Activated naive CD8-positive, alpha-beta T cell treated with anti-CD3 and anti-CD28 coated beads, Interleukin-2, amount 50 U/mL, for 24 hours (primary cell): Measurements from ENCODE around the gene PCDH11Y.
"Not testable (repeated sequence)": the region's sequence is repeated elsewhere in the genome, so short reads cannot be mapped to it uniquely, and the experiment has no call there.

Experiments
- ATAC-seq: fragments of 150-1000 bp; cut with Tn5 transposase; one replicate; pipeline ENCODE4 v1.10.0; 2021
- DNase-seq: peaks from one replicate; pipeline ENCODE4 v3.0.0; 2021
- H3K27ac Mint-ChIP-seq: one replicate; pipeline ENCODE4 v1.8.0; 2021; ENCODE audit warnings: mild to moderate bottlenecking, mixed read lengths
- H3K27me3 Mint-ChIP-seq: one replicate; pipeline ENCODE4 v1.8.0; 2021; ENCODE audit warnings: mixed read lengths
- H3K36me3 Mint-ChIP-seq: one replicate; pipeline ENCODE4 v1.8.0; 2021; ENCODE audit warnings: low read depth, mixed read lengths
- H3K4me1 Mint-ChIP-seq: one replicate; pipeline ENCODE4 v1.8.0; 2021; ENCODE audit warnings: mixed read lengths
- H3K4me3 Mint-ChIP-seq: one replicate; pipeline ENCODE4 v1.8.0; 2021; ENCODE audit warnings: mild to moderate bottlenecking, moderate library complexity, mixed read lengths
- H3K9me3 Mint-ChIP-seq: one replicate; pipeline ENCODE4 v1.8.0; 2021; ENCODE audit warnings: mixed read lengths

Gene PCDH11Y

GRCh38 chrY:5000057-5000456 is at the start of gene PCDH11Y:
TSS of gene PCDH11Y (plus strand) at chrY:5000296. CDS start at chrY:5057100, 56,804 bp downstream.
- H3K27me3 Mint-ChIP-seq, H3K9me3 Mint-ChIP-seq, H3K4me1 Mint-ChIP-seq, H3K27ac Mint-ChIP-seq, H3K36me3 Mint-ChIP-seq, DNase-seq, H3K4me3 Mint-ChIP-seq: not testable (repeated sequence)
- peak; percentile 40 for ATAC-seq

- not testable (repeated sequence) for H3K4me1 Mint-ChIP-seq, H3K27me3 Mint-ChIP-seq, H3K9me3 Mint-ChIP-seq, ATAC-seq, H3K27ac Mint-ChIP-seq, H3K4me3 Mint-ChIP-seq, H3K36me3 Mint-ChIP-seq, DNase-seq
Observed at GRCh38 chrY:4967894-4968293, 32.2 kb upstream of the PCDH11Y start.

DNA sequence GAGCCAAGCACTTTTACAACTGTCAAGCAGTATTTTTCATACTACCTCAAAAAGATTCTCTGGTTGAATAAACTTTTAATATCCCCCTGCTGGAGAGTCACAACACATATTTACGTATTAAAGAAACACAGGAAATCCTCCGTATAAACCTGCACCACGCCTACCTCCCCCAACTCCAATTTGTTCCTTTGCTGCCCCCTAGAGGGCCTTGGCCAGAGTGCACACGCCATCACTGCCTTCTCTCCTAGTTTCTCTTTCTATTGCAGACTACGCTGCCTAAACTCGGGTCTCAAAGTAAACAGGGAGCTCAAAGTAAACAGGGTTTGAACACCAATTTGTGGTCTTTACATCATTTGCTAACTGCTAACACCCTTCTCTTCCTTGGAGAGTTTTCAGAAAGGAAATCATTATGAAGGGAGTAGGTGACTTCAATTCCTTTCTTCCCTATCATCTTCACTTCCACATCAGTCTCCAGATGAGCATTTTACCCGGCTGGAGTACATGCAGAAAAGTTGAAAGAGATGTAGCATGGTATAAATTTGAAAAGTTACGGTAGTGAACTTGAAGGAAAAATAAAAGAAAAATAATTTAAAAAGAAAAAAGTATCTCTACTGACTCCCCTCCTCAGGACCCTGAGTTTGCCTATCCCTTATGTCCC is 8.2 kb upstream of the PCDH11Y start:
- H3K27ac Mint-ChIP-seq, DNase-seq, H3K27me3 Mint-ChIP-seq, H3K36me3 Mint-ChIP-seq, H3K4me3 Mint-ChIP-seq, H3K9me3 Mint-ChIP-seq, H3K4me1 Mint-ChIP-seq: not testable (repeated sequence)
- ATAC-seq, result peak; percentile 65

DNA sequence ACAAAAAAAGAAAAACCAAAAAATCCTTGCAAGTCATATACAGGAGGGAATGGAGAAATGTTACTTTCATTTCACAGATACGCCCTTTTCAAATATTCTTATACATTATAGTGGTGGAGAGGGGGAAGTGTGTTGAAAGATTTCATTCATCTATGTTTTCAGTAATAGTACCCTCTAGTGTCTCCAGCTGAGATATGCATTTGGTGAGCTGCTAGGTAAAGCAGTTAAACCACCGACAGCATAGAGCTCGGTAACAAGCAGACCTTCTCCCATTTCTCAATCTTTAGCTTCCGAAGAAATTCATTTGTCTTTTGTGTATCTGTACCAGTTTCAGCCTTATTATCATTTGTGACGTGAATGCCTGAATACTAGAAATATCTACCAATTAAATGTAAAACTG is 5.2 kb upstream of the PCDH11Y start:
- ATAC-seq, H3K4me3 Mint-ChIP-seq, H3K27me3 Mint-ChIP-seq, H3K36me3 Mint-ChIP-seq, DNase-seq, H3K9me3 Mint-ChIP-seq, H3K4me1 Mint-ChIP-seq, H3K27ac Mint-ChIP-seq: not testable (repeated sequence)

DNA sequence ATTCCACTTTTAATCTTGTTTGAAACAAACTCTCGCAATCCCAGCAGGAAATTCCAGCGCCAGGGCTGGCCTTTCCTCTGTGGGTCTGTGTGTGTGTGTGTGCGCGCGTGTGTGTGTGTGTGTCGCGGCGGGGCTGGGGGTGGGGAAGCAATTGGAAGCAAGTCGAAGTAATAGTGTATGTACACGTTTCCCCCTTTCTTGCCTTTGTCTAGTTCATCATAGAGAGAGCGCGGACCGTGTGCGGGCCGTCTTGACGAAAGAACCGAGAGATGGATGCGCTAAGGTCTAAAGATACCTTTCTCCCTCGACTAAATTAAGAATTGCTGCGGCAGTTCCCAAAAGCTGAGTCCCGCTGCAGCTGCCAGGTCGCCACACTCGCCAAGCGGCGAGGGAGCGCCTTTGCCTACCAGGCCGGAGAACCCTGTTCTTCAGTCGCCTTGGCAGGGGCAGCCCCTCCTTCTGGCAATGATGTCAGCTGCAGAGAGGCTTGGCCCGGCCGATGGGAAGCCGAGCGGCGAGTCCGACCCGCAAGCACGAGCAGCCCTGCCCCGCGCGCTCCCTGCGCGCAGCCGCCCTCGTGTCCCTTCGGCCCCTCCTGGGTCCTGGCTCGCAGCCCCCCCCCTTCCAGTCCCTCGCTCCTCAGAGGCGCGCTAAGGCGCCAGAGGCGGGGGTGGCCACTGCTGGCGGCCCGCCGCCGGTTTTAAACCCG is 2.5 kb downstream of the PCDH11Y start:
- DNase-seq, H3K9me3 Mint-ChIP-seq, ATAC-seq, H3K36me3 Mint-ChIP-seq, H3K4me3 Mint-ChIP-seq, H3K4me1 Mint-ChIP-seq, H3K27ac Mint-ChIP-seq: not testable (repeated sequence)
- peaks cover 10% of the 10 kb centered on the region for H3K27me3 Mint-ChIP-seq

DNA sequence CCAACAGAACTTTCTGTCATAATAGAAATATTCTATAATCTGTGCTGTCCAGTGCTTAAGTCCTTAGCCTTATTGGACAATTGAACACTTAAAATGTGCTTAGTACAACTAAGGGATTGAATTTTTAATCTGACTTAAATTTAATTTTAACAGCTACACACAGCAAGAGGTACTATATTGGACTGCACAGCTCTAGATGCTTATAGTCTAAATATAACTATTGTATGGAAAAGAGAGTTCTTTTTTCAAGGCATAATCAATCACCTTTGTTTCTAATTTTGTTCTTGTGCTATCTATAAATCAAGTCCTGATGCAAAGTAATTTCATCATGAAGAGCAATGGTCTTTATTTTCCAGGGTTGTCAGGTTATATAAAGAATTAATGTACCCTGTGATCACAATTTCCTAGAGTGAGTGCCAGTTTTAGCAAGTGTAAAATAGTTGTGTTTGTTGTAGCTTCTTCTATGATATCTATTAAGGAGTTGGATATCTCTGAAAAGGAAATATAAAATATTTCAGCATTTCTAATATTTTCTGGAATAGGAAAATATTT is 39.0 kb downstream of the PCDH11Y start:
- H3K36me3 Mint-ChIP-seq, H3K9me3 Mint-ChIP-seq, DNase-seq, H3K27me3 Mint-ChIP-seq, ATAC-seq, H3K27ac Mint-ChIP-seq, H3K4me3 Mint-ChIP-seq, H3K4me1 Mint-ChIP-seq: not testable (repeated sequence)

- not testable (repeated sequence) for DNase-seq, H3K36me3 Mint-ChIP-seq, H3K27ac Mint-ChIP-seq, H3K4me1 Mint-ChIP-seq, H3K27me3 Mint-ChIP-seq, H3K9me3 Mint-ChIP-seq, ATAC-seq, H3K4me3 Mint-ChIP-seq
Observed at GRCh38 chrY:5083017-5083416, 82.9 kb downstream of the PCDH11Y start.

GRCh38 chrY:5182998-5183397 is 182.9 kb downstream of the PCDH11Y start:
- H3K9me3 Mint-ChIP-seq, H3K27me3 Mint-ChIP-seq, H3K27ac Mint-ChIP-seq, DNase-seq, ATAC-seq, H3K36me3 Mint-ChIP-seq, H3K4me3 Mint-ChIP-seq, H3K4me1 Mint-ChIP-seq: not testable (repeated sequence)

- H3K36me3 Mint-ChIP-seq, H3K9me3 Mint-ChIP-seq, H3K27ac Mint-ChIP-seq, DNase-seq, H3K27me3 Mint-ChIP-seq, H3K4me1 Mint-ChIP-seq, ATAC-seq, H3K4me3 Mint-ChIP-seq: not testable (repeated sequence)
Observed at GRCh38 chrY:5215116-5215515, 215.0 kb downstream of the PCDH11Y start.

DNA sequence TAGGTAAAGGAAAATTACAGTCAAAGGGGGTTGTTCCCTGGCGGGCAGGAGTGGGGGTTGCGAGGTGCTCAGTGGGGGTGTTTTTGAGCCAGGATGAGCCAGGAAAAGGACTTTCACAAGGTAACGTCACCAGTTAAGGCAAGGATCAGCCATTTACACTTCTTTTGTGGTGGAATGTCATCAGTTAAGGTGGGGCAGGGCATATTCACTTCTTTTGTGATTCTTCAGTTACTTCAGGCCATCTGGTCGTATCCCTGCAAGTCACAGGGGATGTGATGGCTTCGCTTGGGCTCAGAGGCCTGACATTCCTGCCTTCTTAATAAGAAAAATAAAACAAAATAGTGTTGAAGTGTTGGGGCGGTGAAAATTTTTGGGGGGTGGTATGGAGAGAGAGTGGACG is 324.8 kb downstream of the PCDH11Y start:
- DNase-seq, H3K9me3 Mint-ChIP-seq, H3K27ac Mint-ChIP-seq, H3K27me3 Mint-ChIP-seq, H3K4me1 Mint-ChIP-seq, H3K36me3 Mint-ChIP-seq, ATAC-seq, H3K4me3 Mint-ChIP-seq: not testable (repeated sequence)

GRCh38 chrY:5342220-5342619 is 342.1 kb downstream of the PCDH11Y start:
- ATAC-seq, H3K4me1 Mint-ChIP-seq, H3K27ac Mint-ChIP-seq, H3K9me3 Mint-ChIP-seq, H3K36me3 Mint-ChIP-seq, H3K27me3 Mint-ChIP-seq, DNase-seq, H3K4me3 Mint-ChIP-seq: not testable (repeated sequence)

DNA sequence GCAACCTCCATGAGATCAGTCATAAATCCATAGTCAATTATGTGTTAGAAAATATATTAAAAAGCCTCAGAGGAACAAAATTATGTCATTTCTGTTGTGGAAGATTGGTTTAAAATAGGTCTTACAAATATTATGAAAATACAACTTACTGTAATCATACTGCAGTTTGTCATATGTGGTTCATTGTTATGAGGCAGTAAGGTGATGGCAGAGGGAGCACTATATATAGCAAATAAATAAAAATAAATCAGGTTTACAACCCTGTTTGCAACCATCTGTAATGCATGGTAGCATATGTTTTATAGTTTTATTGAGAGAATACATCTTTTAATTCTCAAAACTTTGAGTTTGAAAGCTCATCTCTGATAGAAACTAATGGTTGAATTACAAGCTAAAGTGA is 543.6 kb downstream of the PCDH11Y start:
- H3K27ac Mint-ChIP-seq, H3K27me3 Mint-ChIP-seq, H3K9me3 Mint-ChIP-seq, H3K36me3 Mint-ChIP-seq, DNase-seq, H3K4me3 Mint-ChIP-seq, H3K4me1 Mint-ChIP-seq, ATAC-seq: not testable (repeated sequence)

GRCh38 chrY:5638589-5638988 is 638.5 kb downstream of the PCDH11Y start:
- H3K4me3 Mint-ChIP-seq, H3K27me3 Mint-ChIP-seq, H3K36me3 Mint-ChIP-seq, H3K27ac Mint-ChIP-seq, H3K9me3 Mint-ChIP-seq, H3K4me1 Mint-ChIP-seq, DNase-seq, ATAC-seq: not testable (repeated sequence)

GRCh38 chrY:5679265-5679664 is 679.2 kb downstream of the PCDH11Y start:
- not testable (repeated sequence) for H3K36me3 Mint-ChIP-seq, ATAC-seq, H3K27me3 Mint-ChIP-seq, H3K9me3 Mint-ChIP-seq, H3K4me3 Mint-ChIP-seq, H3K27ac Mint-ChIP-seq, H3K4me1 Mint-ChIP-seq, DNase-seq

DNA sequence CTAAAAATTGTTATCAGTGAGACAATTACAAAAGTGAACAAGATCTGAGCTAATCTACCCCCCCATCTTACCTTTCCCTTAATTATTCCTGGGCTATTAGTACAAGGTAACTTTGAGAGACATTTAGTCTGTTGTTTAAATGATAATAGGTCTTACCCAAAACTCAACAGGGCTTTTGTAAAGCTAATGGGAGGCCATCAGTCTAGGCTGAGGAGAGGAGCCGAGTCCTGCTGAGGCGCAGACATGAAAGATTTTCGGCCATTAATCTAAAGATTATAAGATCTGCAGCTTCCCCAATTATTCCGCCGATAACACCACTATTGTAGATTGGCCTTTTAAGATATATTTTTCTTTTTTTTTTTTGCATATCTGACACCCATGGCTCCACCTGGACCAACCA is 708.6 kb downstream of the PCDH11Y start:
- H3K27me3 Mint-ChIP-seq, H3K4me1 Mint-ChIP-seq, DNase-seq, H3K9me3 Mint-ChIP-seq, H3K4me3 Mint-ChIP-seq, ATAC-seq, H3K27ac Mint-ChIP-seq, H3K36me3 Mint-ChIP-seq: not testable (repeated sequence)
